B cell (primary cell): ENCODE data around the gene HPCA. TPM values are rescaled to one million over a fixed set of nuclear protein-coding genes. Genes with fewer than 3 reads are reported as not detected.

Source experiments
- ATAC-seq: fragments of 200-7000 bp; cut with Tn5 transposase; one replicate; pipeline ENCODE4 v1.10.0; 2021; ENCODE audit warnings: low read depth, mild to moderate bottlenecking, moderate number of reproducible peaks, moderate library complexity
- CTCF ChIA-PET: fragments of 350-600 bp; sonication (Branson Sonifier 250); formaldehyde crosslinking; loops from one replicate; lab custom pipeline; 2021; ENCODE audit warnings: antibody characterized with exemption, inconsistent platforms; lab: Charles Lee
- POLR2A ChIA-PET: fragments of 350-600 bp; sonication (Branson Sonifier 250); formaldehyde crosslinking; loops from one replicate; lab custom pipeline; 2021; ENCODE audit warnings: antibody characterized with exemption; lab: Charles Lee
- DNase-seq: peaks from one replicate; pipeline ENCODE4 v3.0.0; 2013
- H2AFZ ChIP-seq: 2 replicates; pipeline ENCODE4 v1.6.1; 2012; ENCODE audit warnings: mild to moderate bottlenecking, low read depth, low read length; ENCODE audit not compliant: insufficient read depth, poor library complexity, severe bottlenecking
- H3K27ac ChIP-seq, 2 donors: 1 replicate in 1 of 2; 2 replicates in 1 of 2; pipeline ENCODE4 v1.5.1; 2012 to 2013; ENCODE audit warnings: low read length in 2 of 2, mild to moderate bottlenecking in 2 of 2, moderate library complexity in 1 of 2
- H3K27me3 ChIP-seq, 4 experiments: fragments of 200-600 bp in 1 of 4; sonication (generic) in 1 of 4; replicated peaks in 1 of 4; 1 replicate in 2 of 4; 2 replicates in 2 of 4; pipeline versions ENCODE4 v1.6.1 to v1.7.0; 2013 to 2016; ENCODE audit warnings: low read length in 3 of 4, mild to moderate bottlenecking in 2 of 4, mixed read lengths in 1 of 4, moderate library complexity in 1 of 4; ENCODE audit not compliant: insufficient read depth in 4 of 4, control insufficient read depth in 3 of 4; ENCODE audit errors: control extremely low read depth in 1 of 4
- H3K36me3 ChIP-seq, 2 experiments: replicated peaks in 1 of 2; 1 replicate in 1 of 2; 2 replicates in 1 of 2; pipeline versions ENCODE4 v1.6.1 to v1.7.1; 2013; ENCODE audit warnings: low read length in 1 of 2; ENCODE audit not compliant: insufficient read depth in 2 of 2, control insufficient read depth in 1 of 2; ENCODE audit errors: control extremely low read depth in 1 of 2, extremely low read depth in 1 of 2
- H3K4me1 ChIP-seq, 2 donors: fragments of 200-600 bp in 1 of 2; sonication (generic) in 1 of 2; 1 replicate in 1 of 2; 2 replicates in 1 of 2; pipeline versions ENCODE4 v1.5.1 to v1.6.1; 2013 to 2017; ENCODE audit warnings: low read length in 2 of 2; ENCODE audit not compliant: control insufficient read depth in 2 of 2, insufficient read depth in 2 of 2
- H3K4me2 ChIP-seq: replicated peaks from 2 replicates; pipeline ENCODE3; 2012; ENCODE audit warnings: mild to moderate bottlenecking, low read depth, low read length; ENCODE audit not compliant: poor library complexity, severe bottlenecking
- H3K4me3 ChIP-seq, 5 experiments: fragments of 200-600 bp in 1 of 5; sonication (generic) in 1 of 5; 1 replicate in 3 of 5; 2 replicates in 2 of 5; pipeline versions ENCODE4 v1.5.1 to v1.7.0; 2011 to 2016; ENCODE audit warnings: low read length in 4 of 5, mild to moderate bottlenecking in 4 of 5, low read depth in 2 of 5, control low read depth in 1 of 5, moderate library complexity in 1 of 5; ENCODE audit not compliant: insufficient read depth in 1 of 5; ENCODE audit errors: control extremely low read depth in 1 of 5, extremely low read depth in 1 of 5
- H3K79me2 ChIP-seq: fragments of 200-600 bp; sonication (generic); one replicate; pipeline ENCODE4 v1.6.0; 2016; ENCODE audit warnings: low read length; ENCODE audit not compliant: control insufficient read depth, insufficient read depth
- H3K9ac ChIP-seq: fragments of 200-600 bp; sonication (generic); 2 replicates; pipeline ENCODE4 v1.6.1; 2017; ENCODE audit warnings: mild to moderate bottlenecking, low read length, moderate library complexity
- H3K9me3 ChIP-seq, 3 donors: one replicate each; pipeline versions ENCODE4 v1.6.1 to v1.7.1; 2013; ENCODE audit warnings: low read length in 2 of 3; ENCODE audit not compliant: control insufficient read depth in 2 of 3, insufficient read depth in 1 of 3; ENCODE audit errors: control extremely low read depth in 1 of 3
- H4K20me1 ChIP-seq: 2 replicates; pipeline ENCODE4 v1.6.0; 2012; ENCODE audit warnings: mild to moderate bottlenecking, low read length; ENCODE audit not compliant: insufficient read depth, control insufficient read depth, poor library complexity, severe bottlenecking
- H3K27ac Mint-ChIP-seq: one replicate; pipeline ENCODE4 v1.8.0; 2021; ENCODE audit warnings: mixed read lengths
- H3K27me3 Mint-ChIP-seq: one replicate; pipeline ENCODE4 v1.8.0; 2021; ENCODE audit warnings: mixed read lengths
- H3K4me1 Mint-ChIP-seq: one replicate; pipeline ENCODE4 v1.8.0; 2021; ENCODE audit warnings: mixed read lengths
- H3K4me3 Mint-ChIP-seq: one replicate; pipeline ENCODE4 v1.8.0; 2021; ENCODE audit warnings: mixed read lengths
- H3K9me3 Mint-ChIP-seq: one replicate; pipeline ENCODE4 v1.8.0; 2022; ENCODE audit warnings: mixed read lengths; ENCODE audit not compliant: insufficient read depth
- EZH2 ChIP-seq: IDR thresholded peaks from 2 replicates; pipeline ENCODE4 v1.6.1; 2012; ENCODE audit warnings: borderline replicate concordance, low read depth, mild to moderate bottlenecking, moderate library complexity, low read length; ENCODE audit not compliant: insufficient read depth, poor library complexity, severe bottlenecking
- WGBS: methylation state at CpG from one replicate; pipeline ENCODE4 v1.1.5; 2013; ENCODE audit warnings: missing lambda C conversion rate; ENCODE audit not compliant: insufficient coverage; 5-methylcytosine and 5-hydroxymethylcytosine counted together
- intact Hi-C: fragments of 100-400 bp; cut with micrococcal nuclease; formaldehyde crosslinking; loops from one replicate; pipeline ENCODE4 v1.10.0; 2022
- polyA plus RNA-seq: library from polyadenylated mRNA; depleted of rRNA; stranded (reverse); fragments of >200 nt; gene quantifications from 2 replicates; pipeline ENCODE4 v1.2.3, GENCODE V29; 2012
- total RNA-seq, 2 donors: library from RNA; stranded (reverse); fragments of 120-200 nt in 1 of 2; gene quantifications; 1 replicate in 1 of 2; 2 replicates in 1 of 2; pipeline versions ENCODE4 v1.2.3 to v1.2.4, GENCODE V29; 2013 to 2022
- TF ChIP-seq, protein P1 (sequence below): fragments of 200-600 bp; IDR thresholded peaks from one replicate; pipeline ENCODE4 v1.8.0; 2022; ENCODE audit warnings: antibody characterized with exemption, mild to moderate bottlenecking

The HPCA gene
- total and polyA plus RNA-seq, 2 donors (not counting 1 experiment from before 2014, with no cell fraction given): 0.06 TPM; not detected in 1

DNA sequence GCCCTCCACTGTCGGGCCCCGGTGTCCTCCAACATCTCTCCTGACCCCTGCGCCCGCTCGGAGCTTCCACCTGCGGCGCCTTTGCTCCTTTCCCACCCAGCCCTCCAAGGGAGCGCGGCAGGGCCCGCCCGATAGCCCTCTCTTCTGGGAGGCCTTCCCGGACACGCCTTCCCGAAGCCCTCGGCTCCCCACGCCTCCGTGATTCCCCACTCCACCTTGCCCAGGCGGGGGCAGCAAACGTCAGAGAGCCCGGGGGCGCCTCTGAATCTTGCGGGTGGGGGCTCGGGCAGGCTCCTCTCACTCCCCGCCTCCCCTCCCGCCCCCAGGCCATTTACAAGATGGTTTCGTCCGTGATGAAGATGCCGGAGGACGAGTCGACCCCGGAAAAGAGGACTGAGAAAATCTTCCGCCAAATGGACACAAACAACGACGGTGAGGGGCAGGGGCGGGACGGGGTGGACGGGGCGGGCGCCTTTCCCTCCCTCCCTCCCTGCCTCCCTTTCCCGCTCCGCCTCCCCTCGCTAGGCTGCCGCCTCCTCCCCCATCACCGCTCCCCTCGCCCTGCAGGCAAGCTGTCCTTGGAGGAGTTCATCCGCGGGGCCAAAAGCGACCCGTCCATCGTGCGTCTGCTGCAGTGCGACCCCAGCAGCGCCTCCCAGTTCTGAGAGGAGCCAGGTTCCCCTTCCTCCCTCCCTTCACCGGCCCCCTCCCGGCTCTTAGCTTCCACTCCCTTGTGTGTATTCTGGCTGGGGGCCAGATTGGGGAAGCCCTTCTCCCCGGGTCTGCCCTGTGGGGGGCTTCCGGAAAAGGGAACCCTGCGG lies 7.1 kb downstream of the HPCA start:
- H3K4me1 ChIP-seq: peaks cover 16 to 24% of the 10 kb centered on the region in 2 donors
- peaks cover 0 to 71% (median 31%) of the 10 kb centered on the region in 4 experiments for H3K27me3 ChIP-seq
- CTCF ChIA-PET: interaction anchor here (0.7 to 4.2 kb wide), 5 partner anchors 18 to 493 kb away, joined by 3 to 14 read pairs (median 4); no protein-coding TSS in a partner anchor
- intact Hi-C loops: no loop called here
- H4K20me1 ChIP-seq: no peaks in the 10 kb centered on the region
- Mint-ChIP-seq H3K27me3 (peaks cover 69% of the 10 kb centered on the region), H3K27ac (no peak overlapping the region), H3K9me3 (no peaks in the 10 kb centered on the region), H3K4me3 (peak overlapping the region; percentile 77), H3K4me1 (peaks cover 16% of the 10 kb centered on the region)
- H3K4me2 ChIP-seq: peak overlapping the region; percentile 90
- WGBS: 5% methylated on average over 38 of the region's 58 CpGs
- H3K27ac ChIP-seq: no peak overlapping the region
- H3K4me3 ChIP-seq: peak overlapping the region in 3 of 5 experiments; percentile 42 to 57 (median 45)
- no peaks in the 10 kb centered on the region for H3K79me2 ChIP-seq
- H2AFZ ChIP-seq: peak overlapping the region; percentile 71
- peak; percentile 21 for ATAC-seq
- peak overlapping the region; percentile 61 for H3K9ac ChIP-seq
- TF ChIP-seq EZH2: peak; percentile 55
- TF ChIP-seq, protein P1, sequence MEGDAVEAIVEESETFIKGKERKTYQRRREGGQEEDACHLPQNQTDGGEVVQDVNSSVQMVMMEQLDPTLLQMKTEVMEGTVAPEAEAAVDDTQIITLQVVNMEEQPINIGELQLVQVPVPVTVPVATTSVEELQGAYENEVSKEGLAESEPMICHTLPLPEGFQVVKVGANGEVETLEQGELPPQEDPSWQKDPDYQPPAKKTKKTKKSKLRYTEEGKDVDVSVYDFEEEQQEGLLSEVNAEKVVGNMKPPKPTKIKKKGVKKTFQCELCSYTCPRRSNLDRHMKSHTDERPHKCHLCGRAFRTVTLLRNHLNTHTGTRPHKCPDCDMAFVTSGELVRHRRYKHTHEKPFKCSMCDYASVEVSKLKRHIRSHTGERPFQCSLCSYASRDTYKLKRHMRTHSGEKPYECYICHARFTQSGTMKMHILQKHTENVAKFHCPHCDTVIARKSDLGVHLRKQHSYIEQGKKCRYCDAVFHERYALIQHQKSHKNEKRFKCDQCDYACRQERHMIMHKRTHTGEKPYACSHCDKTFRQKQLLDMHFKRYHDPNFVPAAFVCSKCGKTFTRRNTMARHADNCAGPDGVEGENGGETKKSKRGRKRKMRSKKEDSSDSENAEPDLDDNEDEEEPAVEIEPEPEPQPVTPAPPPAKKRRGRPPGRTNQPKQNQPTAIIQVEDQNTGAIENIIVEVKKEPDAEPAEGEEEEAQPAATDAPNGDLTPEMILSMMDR: peak; percentile 50
- peak; percentile 22 for DNase-seq
- POLR2A ChIA-PET: interaction anchor here (0.6 kb wide), 1 partner anchor 25 kb away, joined by 3 read pairs; no protein-coding TSS in a partner anchor
- H3K9me3 ChIP-seq: peaks cover 0 to 9% (median 0%) of the 10 kb centered on the region in 3 donors
- no peaks in the 10 kb centered on the region for H3K36me3 ChIP-seq
